Activated CD4-positive, alpha-beta T cell treated with anti-CD3 and anti-CD28 coated beads for 48 hours (primary cell): ENCODE data around the gene IMMT.
"Not testable (repeated sequence)": the region's sequence is repeated elsewhere in the genome, so short reads cannot be mapped to it uniquely, and the experiment has no call there.

ENCODE experiments used
- DNase-seq: peaks from one replicate; pipeline ENCODE4 v3.0.0-alpha.2; 2020

The IMMT gene

DNA sequence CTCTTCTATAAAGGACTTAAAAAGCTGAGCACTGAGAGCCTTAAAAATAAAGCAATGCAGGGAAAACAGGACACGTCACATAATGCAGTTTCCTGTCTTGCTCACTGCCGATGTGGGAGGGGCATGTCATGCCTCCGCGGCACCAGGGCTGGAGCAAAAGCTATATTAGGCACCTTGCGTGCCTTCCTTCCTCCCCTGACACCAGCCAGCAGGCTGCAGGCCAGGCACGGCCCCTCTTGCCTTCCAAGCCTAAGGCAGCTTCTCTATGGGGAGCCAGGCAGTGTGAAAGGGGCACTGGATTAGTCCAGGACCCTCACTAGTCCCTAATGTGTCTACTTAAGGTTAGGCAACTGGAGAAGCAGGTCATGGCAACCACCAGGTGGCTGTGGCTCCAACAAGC, 30.3 kb upstream of the IMMT start:
- DNase-seq, result peak; percentile 69

DNA sequence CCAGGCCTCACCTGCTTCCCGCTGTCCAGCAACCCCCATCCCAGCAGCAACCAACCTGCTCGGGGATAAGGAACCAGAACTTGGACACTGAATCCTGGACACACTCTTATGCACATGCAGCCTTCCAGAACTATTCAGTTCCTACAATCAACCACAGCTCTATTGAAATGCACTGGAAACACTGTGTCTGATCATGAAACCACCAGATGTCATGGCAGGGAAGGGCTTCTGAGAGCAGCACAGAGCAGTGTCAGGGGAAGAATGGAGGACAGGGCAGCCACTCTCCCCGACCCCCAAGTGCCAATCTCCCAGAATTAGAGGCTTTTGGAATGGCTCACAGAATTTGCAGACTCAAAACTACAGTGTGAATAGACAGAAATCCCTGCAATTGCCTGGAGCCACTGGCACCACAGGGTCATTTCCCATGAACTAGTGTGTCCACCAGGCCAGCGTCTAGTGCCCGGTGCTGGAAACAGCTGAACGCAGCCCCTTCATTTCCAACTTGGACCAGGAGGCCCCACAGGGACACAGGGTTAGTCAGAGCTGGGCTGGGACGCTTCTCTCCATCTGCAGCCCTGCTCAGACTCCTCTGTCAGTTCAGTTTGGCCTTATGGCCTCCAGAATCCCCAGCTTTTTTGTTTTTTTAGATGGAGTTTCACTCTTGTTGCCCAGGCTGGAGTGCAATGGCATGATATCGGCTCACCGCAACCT, 29.5 kb upstream of the IMMT start:
- no peak for DNase-seq

GRCh38 chr2:86223927-86224560, 28.8 kb upstream of the IMMT start:
- no peak for DNase-seq

DNA sequence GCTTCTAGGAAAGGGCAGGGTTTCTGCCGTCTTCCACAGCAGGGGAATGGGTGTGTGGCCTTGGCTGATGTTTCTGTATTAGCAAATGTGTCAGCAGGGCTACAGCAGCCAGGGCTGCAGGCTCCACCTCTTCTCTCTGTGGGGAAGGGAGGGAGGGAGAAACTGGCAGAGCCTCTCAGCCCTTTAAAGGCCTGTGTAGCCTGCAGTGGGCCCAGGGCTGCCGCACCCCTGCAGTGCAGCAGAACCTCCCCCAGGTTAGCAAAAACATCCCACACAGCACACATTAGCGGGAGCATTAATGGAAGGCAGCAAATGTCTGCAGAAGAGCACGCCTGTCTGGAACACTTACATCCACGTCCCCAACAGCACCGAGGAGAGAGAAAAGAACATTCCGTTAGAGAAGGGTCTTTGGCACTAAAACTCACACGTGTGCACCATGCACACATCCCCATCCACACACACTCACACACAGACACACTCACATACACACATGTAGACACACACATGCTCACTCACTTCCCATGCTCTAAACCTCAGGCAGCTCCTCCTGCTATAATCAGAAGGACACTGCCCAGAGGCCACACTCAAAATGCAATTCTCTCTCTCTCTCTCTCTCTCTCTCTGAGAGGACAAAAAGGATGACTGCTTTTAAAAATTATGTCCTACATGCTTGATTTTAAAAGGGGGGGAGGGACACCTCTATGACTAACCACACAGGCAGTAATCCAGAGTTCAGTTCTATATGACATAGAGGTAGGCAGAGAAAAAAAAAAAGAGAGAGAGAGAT, 28.1 kb upstream of the IMMT start:
- no peak for DNase-seq

GRCh38 chr2:86221066-86221684, 25.9 kb upstream of the IMMT start:
- DNase-seq, result peak; percentile 73

- DNase-seq, result no peak
These were observed 24.6 kb upstream of the IMMT start for GRCh38 chr2:86219896-86220295.

DNA sequence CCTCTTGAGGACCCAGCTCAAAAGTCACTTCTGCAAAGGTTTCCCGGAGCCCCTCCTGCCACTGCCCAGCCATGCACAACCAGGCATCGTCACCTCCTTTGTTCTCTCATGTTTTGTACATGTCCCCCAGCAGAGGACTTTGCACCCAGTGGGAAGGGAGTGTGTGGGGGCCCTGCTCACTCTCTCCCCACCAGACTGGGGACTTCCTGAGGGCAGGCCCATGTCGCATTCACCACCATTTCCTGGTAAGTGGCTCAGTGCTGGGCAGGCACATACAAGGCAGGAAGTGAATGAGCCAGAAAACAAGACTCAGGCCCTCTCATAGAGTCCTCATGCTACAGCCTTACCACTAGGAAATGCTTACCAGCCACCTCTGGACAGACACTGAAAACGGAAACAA, 22.9 kb upstream of the IMMT start:
- no peak for DNase-seq

DNA sequence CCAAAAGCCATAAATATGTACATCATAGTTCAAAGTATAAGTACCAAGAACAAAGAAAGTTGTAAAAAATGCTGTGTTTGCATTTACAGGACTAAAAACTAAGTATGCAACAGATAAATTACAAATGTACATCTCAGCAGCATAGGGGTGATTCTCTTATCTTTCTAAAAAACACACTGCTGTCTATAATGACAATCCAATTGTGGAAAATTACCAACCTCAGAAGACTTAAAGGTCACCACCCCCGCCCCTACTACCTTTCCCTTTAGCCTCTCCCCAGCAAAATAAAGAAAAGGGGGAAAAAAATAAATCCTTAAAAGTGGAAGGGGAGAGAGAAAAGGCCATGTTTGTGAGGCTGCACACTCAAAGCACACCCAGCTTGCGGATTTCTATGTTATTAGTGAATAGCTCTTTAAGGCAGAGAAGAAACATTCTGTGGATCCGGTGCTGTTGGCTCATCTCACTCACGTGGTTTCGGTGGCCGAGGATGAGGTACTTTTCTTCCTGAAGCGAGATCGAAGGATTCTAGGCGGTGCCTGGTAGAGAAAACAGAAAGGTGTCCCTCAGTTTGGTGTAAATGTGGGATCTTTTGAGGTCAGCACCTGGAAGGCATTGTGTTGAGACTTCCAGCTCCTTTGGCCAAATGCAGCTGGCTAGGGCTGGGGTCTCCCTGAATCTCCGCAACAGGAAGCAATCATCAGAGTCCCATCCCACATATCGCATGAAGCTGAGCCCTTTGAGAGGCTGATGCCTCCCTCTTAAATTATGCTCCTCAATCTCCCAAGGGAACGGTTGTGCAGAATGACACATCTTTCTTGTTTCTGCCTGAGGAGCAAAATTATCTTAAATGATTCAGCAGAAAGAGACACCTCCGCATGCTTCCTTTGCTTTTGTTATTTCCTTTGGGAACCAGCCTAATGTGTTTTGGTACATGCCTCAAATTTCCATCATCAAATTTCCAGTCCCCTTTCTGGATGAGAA, 21.6 kb upstream of the IMMT start:
- no peak for DNase-seq

GRCh38 chr2:86214503-86214832, 19.2 kb upstream of the IMMT start:
- DNase-seq, result no peak

DNA sequence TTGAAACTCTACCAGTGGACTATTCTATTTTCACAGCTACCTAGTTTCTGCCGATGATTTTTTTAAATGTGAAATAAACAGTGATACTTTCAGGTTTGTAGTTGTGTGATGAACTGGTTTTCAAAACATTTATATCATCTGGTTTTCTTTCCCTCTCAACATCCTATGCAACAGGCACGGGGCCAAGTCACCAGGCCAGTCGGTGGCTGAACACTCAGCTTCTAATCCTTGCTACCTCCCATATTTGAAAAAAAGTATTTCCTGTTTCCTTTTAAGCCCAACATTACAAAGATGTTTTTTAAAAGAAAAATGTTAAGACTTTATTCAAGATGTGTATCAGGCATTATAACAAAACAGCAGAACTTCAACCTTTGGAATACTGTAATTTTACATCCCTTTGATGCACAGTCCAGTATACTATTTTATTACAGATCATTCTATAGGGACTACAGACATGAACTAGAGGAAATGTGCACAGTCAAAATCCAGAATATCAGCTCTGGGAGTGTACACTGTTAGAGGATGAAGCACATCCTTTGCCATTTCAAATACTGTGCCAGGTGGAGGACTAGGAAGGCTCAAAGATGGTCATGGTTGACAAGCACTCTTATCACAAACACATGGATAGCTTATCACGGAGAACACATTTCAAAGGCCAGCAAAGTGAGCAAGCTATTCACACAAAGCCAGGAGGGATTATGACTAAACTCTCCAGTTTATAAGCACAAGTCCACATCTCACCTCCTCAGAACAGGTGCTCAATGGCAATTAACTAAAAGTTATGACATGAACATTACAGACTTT, 18.6 kb upstream of the IMMT start:
- no peak for DNase-seq

- no peak for DNase-seq
These were observed 17.8 kb upstream of the IMMT start for GRCh38 chr2:86213056-86213455.

DNA sequence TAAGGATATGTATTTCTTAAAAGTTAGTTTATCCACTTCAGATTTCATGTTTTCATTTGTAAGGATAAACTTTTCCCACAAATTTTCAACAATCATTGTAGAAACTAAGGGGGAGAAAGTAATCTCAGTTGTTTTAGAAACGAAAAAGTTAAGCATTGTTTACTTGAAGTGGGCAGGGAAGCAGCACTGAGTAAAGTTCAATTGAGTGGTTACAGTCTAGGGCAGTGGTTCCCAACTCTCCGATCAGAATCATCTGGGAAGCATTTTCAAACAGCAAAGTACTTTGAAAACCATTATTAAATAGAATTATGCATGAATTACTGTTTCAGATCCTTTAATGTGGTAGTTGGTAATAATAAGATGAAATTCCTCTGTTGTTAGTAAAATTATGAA, 16.5 kb upstream of the IMMT start:
- DNase-seq, result no peak

GRCh38 chr2:86211033-86211795, 16.0 kb upstream of the IMMT start:
- no peak for DNase-seq

DNA sequence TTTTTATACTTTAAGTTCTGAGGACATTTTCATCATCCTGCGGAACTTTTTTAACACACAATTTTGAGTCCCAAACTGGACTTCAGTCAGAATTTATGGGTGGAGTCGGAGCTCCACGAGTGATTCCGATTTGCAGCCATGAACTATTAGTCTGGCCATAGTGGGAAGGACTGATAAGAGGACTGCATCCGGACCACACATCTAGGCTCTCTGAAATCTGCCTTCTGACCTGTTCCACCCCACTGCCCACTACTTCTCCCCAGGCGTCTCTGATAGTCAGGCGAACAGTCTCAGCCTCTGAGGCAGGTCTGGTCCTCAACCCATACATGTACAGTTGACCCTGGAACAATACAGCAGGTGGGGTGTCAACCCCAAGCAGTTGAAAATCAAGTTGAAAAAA, 9.2 kb upstream of the IMMT start:
- no peak for DNase-seq

DNA sequence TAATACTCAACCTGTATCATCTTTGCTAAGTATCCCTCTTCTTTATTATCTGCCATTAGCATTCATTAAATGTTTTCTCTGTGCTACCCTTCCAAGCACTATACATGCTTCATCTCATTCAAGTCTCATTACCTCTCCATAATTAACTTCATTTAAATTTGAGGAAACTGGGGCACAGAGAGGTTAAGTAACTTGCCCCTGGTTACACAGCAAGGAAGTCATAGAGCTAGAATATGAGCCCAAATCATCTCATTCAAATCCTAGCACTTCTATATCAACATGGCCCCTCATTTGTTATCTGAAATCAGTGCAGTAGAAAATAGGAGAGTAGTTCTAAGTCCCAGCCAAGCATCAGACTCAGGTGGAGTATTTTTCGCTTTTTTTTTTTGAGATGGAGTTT, 8.4 kb upstream of the IMMT start:
- no peak for DNase-seq

- no peak for DNase-seq
These were observed 7.4 kb upstream of the IMMT start for GRCh38 chr2:86202702-86203101.

- no peak for DNase-seq
These were observed 7.1 kb upstream of the IMMT start for GRCh38 chr2:86202336-86202692.

DNA sequence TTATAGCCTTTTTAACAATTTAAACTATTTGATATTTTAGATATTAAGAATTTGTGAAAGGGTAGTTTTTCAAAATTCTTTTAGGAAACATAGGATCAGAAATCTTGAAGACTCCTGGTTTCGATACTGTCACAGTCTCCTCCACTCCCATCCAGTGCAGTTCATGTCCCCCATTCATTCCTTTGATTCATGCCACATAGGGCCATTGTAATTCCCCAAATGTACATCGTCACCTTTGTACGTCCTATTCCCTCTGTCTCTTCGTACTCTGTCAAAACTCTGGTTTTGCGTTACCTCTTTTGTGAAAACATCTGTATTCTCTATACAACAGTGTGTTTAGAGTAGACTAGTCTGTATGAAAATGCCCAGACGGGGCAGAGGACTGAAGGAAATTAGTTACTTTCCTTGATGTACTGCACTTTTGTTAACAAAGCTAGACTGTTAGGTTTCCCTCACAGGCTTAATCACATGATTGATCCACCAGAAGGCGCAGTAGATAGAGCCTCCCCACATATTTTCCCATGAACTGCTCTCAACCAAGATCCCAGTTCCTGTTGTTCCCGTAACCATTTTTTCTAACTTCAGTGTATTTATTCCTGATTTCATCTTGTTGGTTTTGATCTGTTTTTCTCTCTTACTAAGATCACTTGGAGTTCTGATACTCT, 6.5 kb upstream of the IMMT start:
- no peak for DNase-seq

DNA sequence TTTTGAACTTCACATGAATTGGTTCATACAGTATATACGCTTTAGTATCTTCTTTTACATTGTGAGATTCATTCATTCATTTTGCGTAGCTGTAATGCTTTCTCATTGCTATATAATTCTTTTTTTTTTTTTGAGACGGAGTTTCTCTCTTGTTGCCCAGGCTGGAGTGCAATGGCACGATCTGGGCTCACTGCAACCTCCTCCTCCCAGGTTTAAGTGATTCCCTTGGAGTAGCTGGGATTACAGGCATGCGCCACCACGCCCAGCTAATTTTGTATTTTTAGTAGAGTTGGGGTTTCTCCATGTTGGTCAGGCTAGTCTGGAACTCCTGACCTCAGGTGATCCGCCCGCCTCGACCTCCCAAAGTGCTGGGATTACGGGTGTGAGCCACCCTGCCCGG, 5.3 kb upstream of the IMMT start:
- DNase-seq, result not testable (repeated sequence)

- no peak for DNase-seq
These were observed 4.5 kb upstream of the IMMT start for GRCh38 chr2:86199834-86200177.
